Parathyroid adenoma (tissue), 2 donors: ENCODE results near the gene ABHD5.

ENCODE experiments used
- H2AFZ ChIP-seq: fragments of 300-600 bp; sonication (generic); one replicate; pipeline ENCODE4 v1.7.0; 2017; ENCODE audit warnings: antibody characterized with exemption, mild to moderate bottlenecking
- H3K27ac ChIP-seq: fragments of 300-600 bp; sonication (generic); one replicate; pipeline ENCODE4 v1.7.0; 2017
- H3K27me3 ChIP-seq: fragments of 300-600 bp; sonication (generic); one replicate; pipeline ENCODE4 v1.7.0; 2017; ENCODE audit warnings: low read length; ENCODE audit not compliant: control insufficient read depth, insufficient read depth
- H3K36me3 ChIP-seq: fragments of 300-600 bp; sonication (generic); one replicate; pipeline ENCODE4 v1.7.0; 2017; ENCODE audit warnings: low read length; ENCODE audit not compliant: control insufficient read depth, insufficient read depth
- H3K4me1 ChIP-seq: fragments of 300-600 bp; sonication (generic); one replicate; pipeline ENCODE4 v1.7.0; 2017; ENCODE audit warnings: control low read depth
- H3K4me2 ChIP-seq: fragments of 300-600 bp; sonication (generic); one replicate; pipeline ENCODE4 v1.7.0; 2017; ENCODE audit warnings: low read length
- H3K4me3 ChIP-seq: fragments of 300-600 bp; sonication (generic); one replicate; pipeline ENCODE4 v1.7.0; 2017; ENCODE audit warnings: low read depth, low read length
- H3K79me2 ChIP-seq: fragments of 300-600 bp; sonication (generic); one replicate; pipeline ENCODE4 v1.7.0; 2017; ENCODE audit warnings: control low read depth
- H3K9ac ChIP-seq: fragments of 300-600 bp; sonication (generic); one replicate; pipeline ENCODE4 v1.7.0; 2017; ENCODE audit warnings: mild to moderate bottlenecking
- H3K9me3 ChIP-seq: fragments of 300-600 bp; sonication (generic); one replicate; pipeline ENCODE4 v1.7.0; 2017; ENCODE audit warnings: low read length; ENCODE audit not compliant: control insufficient read depth
- CTCF ChIP-seq: fragments of 300-600 bp; sonication (generic); IDR thresholded peaks from one replicate; pipeline ENCODE4 v1.7.0; 2017; ENCODE audit warnings: antibody characterized with exemption, mild to moderate bottlenecking
- donor health status: primary hyperparathyroidism.

Gene ABHD5

GRCh38 chr3:43769097-43769884 is 78.6 kb downstream of the ABHD5 start:
- Histone ChIP-seq H3K27ac (peak overlapping the region; percentile 82), H3K9ac (no peak overlapping the region), H2AFZ (peak overlapping the region; percentile 59), H3K4me2 (peak overlapping the region; percentile 42), H3K27me3 (no peaks in the 10 kb centered on the region), H3K4me1 (peaks cover 19% of the 10 kb centered on the region), H3K36me3 (no peaks in the 10 kb centered on the region), H3K4me3 (peak overlapping the region; percentile 28), H3K79me2 (no peaks in the 10 kb centered on the region), H3K9me3 (no peaks in the 10 kb centered on the region)
- peak; percentile 97 for TF ChIP-seq CTCF

GRCh38 chr3:43769885-43770425 is 79.2 kb downstream of the ABHD5 start:
- H3K27ac ChIP-seq = peak overlapping the region; percentile 82
- H3K36me3 ChIP-seq = no peaks in the 10 kb centered on the region
- H3K4me2 ChIP-seq = peak overlapping the region; percentile 42
- H3K79me2 ChIP-seq = no peaks in the 10 kb centered on the region
- H3K4me1 ChIP-seq = peaks cover 19% of the 10 kb centered on the region
- H3K9ac ChIP-seq = no peak overlapping the region
- H3K4me3 ChIP-seq = peak overlapping the region; percentile 28
- H3K9me3 ChIP-seq = no peaks in the 10 kb centered on the region
- no peak for TF ChIP-seq CTCF
- no peaks in the 10 kb centered on the region for H3K27me3 ChIP-seq
- H2AFZ ChIP-seq = peak overlapping the region; percentile 59

GRCh38 chr3:43770426-43771103 is 79.8 kb downstream of the ABHD5 start:
- Histone ChIP-seq H3K36me3 (no peaks in the 10 kb centered on the region), H3K9ac (no peak overlapping the region), H2AFZ (peak overlapping the region; percentile 59), H3K4me3 (no peak overlapping the region), H3K9me3 (no peaks in the 10 kb centered on the region), H3K4me2 (no peak overlapping the region), H3K4me1 (peaks cover 18% of the 10 kb centered on the region), H3K79me2 (no peaks in the 10 kb centered on the region), H3K27ac (peak overlapping the region; percentile 82), H3K27me3 (no peaks in the 10 kb centered on the region)
- no peak for TF ChIP-seq CTCF

GRCh38 chr3:43771610-43772009 is 80.9 kb downstream of the ABHD5 start:
- TF ChIP-seq CTCF = no peak
- Histone ChIP-seq H3K36me3 (no peaks in the 10 kb centered on the region), H3K4me1 (peaks cover 15% of the 10 kb centered on the region), H3K79me2 (no peaks in the 10 kb centered on the region), H3K9me3 (no peaks in the 10 kb centered on the region), H3K9ac (no peak overlapping the region), H3K4me3 (no peak overlapping the region), H2AFZ (no peak overlapping the region), H3K4me2 (no peak overlapping the region), H3K27me3 (no peaks in the 10 kb centered on the region), H3K27ac (no peak overlapping the region)
